Epidermal melanocyte (primary cell): ENCODE data around the gene NCBP3.

Source experiments
- DNase-seq: peaks from one replicate; pipeline ENCODE4 v3.0.0; 2011; ENCODE audit warnings: low spot score; ENCODE audit not compliant: insufficient read length

NCBP3 gene, protein sequence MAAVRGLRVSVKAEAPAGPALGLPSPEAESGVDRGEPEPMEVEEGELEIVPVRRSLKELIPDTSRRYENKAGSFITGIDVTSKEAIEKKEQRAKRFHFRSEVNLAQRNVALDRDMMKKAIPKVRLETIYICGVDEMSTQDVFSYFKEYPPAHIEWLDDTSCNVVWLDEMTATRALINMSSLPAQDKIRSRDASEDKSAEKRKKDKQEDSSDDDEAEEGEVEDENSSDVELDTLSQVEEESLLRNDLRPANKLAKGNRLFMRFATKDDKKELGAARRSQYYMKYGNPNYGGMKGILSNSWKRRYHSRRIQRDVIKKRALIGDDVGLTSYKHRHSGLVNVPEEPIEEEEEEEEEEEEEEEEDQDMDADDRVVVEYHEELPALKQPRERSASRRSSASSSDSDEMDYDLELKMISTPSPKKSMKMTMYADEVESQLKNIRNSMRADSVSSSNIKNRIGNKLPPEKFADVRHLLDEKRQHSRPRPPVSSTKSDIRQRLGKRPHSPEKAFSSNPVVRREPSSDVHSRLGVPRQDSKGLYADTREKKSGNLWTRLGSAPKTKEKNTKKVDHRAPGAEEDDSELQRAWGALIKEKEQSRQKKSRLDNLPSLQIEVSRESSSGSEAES

DNA sequence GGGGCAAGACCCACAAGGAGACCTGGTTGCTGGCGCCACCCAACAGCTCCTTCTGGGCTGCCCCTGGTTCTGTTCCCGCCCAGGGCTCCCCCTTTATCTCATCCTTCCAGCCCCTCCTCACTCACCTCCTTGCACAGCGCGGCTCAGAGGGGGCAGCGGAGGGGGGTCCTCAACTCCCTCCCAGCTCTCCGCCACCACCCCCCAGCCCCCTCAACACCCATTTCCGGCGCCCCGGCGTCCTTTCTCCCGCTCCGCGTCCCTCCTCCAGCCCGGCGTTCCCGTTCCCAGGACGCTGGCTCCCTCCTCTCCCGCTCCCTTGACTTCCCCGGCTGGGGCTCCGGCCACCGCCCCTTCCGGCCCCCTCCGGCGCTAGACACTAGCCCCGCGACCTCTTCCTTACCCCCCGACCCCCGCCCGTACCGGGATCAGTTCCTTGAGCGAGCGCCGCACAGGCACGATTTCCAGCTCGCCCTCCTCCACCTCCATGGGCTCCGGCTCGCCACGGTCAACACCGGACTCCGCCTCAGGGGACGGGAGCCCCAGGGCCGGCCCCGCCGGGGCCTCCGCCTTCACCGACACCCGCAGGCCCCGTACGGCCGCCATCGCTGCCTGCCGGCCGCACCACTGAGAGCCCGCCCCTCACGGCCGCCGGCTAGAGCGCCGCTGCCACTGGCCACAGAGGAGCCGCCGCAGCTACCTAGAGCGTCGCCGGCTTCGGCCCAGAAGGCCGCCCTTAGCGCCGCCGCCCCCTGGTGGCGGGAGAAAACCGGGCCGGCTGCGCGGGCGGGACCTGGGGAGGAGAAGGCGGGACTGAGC lies at the start of gene NCBP3:
TSS of gene NCBP3 (minus strand) at position 626 of the 816 bp plus-strand sequence. CDS start at position 603, 23 bp downstream.
- DNase-seq, result no peak

DNA sequence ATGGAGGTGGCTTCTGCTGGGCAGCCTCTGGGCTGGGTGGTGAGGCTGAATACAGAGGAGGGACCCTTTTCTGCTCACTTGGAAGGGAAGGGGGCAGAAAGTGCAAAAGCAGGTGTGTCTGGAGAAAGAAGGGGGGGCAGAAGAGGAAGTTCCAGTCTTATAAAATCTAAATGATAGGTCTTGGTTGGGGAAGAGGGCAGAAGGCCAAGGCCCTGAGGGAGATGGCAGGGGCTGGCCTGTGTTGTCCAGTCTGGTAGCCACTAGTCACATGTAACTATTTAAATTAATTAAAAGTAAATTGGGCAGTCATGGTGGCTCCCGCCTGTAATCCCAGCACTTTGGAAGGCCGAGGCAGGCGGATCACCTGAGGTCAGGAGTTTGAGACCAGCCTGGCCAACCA lies 49.3 kb upstream of the NCBP3 start:
- DNase-seq, result no peak

DNA sequence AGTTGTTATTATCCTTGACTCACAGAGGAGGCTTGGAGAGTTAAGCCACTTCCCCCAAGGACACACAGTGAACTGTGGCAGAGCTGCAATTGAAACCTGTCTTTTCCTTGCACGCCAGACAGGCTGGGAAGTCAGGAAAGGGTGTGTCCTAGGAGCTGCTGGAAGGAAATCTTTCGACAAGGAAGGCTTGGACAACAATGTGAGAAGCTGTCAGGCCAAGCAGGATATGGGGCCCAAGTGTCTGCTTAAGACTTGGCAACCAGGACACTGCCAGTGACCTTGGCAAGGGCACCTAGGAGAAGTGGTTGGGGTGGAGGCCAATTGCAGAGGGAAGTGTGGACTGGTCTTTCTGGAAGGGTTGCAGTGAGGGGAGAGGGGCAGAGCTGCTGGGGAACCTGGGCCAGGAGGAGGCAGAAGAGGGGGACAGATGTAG lies 48.9 kb upstream of the NCBP3 start:
- DNase-seq, result no peak

DNA sequence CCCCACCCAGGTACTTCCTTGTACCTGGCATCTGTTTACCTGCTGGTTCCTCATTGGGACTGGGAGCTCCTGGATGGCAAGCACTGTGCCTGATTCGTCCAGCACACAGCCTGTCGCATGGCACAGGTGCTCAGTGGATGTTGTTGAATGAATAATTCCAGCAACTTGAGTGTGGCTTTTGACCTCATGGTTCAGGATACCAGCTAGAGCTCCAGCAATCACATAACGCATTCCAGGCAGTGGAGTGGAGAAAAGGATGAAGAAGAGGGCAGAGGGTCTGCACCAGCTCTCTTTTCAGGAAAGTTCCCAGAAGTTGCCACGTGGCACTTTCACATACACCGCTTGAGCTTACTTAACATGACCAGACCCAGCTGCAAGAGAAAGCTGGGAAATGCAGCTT lies 48.1 kb upstream of the NCBP3 start:
- no peak for DNase-seq

DNA sequence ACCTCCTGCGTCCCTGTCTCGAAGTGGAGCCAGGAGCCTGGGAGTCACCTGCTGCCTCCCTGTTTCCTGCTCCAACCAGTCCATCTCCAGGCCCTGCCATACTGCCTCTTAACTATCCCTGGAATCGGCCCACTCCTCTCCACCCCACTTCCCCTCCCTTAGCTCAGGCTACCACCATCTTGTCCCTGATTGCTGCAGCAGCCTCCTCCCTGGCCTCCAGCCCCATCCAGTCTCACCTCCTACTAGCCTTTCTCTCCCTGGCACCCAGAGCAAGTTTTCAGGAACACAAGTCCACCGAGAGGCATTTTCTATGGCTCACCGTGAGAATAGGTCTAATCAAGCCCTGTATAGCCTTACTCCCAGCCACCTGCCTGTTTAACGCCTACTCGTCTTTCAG lies 47.7 kb upstream of the NCBP3 start:
- DNase-seq, result no peak

DNA sequence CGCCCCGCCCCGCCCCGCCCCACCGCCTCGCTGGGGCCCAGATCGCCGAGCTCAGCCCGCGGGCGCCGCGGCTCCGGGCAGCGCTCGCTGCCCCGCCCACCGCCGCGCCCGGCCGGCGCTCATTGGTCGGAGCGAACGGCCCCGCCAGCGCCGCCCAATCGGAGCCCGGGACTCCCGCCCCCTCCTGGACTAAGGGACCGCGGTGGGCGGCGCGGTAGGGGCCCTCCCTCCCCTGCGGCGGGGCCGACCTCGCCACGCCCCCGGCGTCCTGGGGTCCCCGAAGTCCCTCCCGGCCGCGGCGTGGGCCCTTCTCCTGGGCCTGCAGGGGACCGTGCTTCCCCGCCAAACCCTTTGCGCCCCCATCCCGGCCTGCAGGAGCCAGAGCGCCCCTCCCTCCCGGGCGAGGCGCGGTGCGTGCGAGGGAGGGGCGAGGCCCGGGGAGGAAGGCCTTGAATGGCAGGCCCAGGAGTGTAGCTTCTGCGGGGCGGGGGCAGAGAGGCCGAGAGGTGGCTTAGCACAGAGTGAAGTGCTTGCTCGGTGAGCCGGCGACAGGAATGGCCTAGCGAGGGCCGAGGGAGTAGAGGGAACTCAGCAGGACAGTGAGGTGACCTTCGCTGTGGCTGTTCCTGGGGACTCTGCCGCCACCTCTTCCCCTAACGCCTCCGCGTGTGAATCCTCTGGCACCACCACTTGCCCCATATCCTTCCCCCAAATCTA lies 47.1 kb upstream of the NCBP3 start, which contains the start of gene CAMKK1:
TSS of gene CAMKK1 (minus strand) at position 51 of the 717 bp plus-strand sequence. CDS start 7,366 bp downstream, outside the sequence.
- DNase-seq, result peak; percentile 92

DNA sequence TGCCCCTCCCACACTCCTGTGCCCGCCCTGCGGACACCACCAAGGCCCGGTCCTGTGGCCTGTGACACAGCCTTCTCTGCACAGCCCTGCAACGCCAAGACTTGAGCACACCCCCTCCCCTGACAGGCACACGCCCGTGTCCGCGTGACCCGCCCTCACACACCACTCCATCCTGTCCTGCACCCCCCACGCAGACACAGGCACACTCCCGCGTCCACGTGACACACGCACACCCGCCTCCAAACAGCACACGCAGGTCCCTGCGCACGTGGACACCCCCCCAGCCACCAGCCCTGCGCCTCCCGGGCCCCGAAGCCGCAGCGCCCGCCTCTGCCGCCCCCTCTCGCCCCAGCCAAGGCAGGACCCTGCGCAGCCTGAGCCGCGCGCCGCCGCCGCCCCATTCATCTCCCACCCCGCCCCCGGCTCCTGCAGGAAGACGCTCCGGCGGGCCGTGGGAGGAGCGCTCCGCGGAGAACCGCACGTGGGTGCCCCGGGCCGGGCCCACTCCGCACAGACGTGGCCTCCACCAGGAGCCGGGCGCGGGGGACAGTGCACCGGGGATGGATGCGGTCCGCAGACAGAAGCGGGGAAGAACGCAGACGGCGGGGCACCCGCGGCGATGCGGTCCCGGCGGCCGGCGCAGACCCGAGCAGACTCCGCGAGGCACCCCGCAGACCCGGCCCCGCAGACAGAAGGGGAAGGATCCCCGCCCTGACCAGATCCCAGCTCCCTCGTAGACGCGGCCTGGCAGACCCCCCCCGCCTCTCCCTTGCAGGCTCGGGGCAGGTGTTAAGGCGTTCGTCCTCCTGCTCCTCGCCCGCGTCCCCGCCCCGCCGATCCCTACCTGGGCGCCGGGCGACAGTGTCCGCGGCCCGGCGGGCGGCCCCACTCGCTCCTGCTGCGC lies 46.3 kb upstream of the NCBP3 start:
- peak; percentile 84 for DNase-seq

DNA sequence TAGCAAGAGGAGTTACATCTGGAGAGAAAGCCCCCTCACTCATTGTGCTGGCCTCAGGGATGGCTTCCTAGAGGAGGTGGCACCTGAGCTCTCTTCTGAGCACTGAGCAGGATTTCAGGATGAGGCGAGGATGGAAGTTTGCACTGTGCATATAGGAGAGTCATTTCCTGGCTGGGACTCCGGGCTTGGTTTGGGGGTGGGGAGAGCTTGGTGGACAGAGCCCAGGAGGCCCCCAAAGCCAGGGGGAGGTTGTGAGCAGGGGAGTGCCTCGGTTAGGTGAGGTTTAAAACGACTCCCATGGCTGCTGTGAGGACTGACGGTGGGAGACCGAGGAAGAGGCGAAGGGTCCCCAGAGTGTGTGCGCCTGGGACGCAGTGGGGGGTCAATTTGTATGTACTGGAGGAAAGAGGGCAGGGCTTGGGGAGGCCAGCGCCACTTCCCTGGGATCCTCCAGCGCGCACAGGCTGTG lies 45.6 kb upstream of the NCBP3 start:
- DNase-seq, result no peak

DNA sequence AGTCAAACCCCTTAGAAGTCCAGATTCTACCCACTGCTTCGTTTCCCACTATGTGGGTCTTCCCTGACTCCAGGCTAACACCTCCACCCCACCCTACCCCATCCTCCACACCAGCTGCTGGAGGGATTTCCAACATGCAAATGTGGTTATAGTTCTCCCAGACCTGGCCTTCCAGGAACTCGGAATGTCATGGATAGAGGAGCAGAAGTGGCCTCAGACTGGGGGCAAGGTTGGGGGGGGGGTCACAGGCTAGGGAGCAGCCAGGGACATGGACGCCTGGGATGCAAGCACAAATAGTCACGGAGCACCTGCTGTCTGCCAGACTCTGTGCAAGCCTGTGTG lies 44.8 kb upstream of the NCBP3 start:
- DNase-seq, result no peak

DNA sequence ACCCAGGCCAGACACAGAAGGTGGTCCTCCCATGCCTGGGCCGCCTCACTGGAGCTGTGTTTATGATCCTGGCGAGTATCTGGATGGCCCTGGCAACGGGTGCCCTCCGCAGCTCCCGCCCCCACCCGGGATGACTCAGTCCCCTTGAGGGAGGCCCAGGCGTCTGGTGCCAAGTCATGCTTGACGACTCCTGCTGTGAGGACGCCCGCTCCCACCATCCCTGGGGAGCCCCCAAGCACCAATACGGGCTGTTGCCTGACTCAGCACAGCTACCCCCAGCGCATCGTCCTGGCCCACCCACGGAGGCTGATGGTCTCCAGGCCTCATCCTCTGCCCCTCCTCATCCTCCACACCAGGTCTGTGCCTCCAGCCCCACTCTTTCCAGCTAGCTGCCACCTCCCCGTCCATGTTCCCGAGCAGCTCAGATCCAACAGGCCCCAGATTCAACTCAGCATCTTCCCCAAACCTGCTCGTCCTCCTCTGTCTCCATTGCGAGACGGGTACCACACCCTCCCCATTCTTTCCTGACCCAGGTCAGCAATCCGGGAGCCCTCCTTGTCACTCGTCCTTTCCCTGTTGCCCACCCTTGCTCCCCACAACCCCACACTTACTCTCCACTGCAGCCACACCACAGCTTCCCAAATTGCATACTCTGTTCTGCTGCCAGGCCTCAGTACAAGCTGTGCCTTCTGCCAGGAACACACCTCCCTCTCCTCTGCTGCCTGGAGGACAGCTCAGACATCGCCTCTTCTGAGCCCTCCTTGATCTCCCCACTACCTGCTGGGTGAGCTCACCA lies 44.2 kb upstream of the NCBP3 start:
- peak; percentile 78 for DNase-seq

DNA sequence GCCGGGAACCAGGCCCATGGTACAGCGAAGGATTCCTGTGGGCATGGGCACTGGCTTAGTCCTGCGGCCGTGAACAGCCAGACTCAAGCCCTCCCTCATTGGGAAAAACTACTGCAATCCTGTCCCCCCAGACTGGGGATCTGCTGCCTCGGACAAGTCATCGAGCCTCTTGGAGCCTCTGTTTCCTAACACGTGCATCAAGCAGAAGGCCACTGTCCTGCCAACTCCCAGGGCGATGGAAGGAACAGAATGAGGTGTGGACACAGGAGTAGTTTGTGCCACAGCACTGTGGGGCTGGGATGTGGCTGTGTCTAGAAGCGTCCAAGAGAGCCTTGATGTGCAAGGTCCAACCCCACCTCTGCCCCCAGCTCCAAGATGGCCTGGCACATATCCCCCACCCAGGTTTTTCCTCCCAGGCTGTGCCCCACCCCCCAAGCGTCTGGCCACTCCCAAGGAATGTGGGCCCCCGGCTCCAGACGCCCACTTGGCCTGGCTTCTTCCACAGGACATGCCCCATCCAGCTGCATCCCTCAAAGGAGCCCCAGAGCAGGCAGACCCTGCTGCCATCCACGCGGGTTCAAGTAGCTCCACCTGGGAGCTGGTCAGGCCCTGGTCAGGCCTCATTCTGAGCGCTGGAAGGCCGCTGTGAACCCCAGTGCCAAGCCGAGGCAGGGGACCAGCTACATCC lies 43.4 kb upstream of the NCBP3 start:
- no peak for DNase-seq

DNA sequence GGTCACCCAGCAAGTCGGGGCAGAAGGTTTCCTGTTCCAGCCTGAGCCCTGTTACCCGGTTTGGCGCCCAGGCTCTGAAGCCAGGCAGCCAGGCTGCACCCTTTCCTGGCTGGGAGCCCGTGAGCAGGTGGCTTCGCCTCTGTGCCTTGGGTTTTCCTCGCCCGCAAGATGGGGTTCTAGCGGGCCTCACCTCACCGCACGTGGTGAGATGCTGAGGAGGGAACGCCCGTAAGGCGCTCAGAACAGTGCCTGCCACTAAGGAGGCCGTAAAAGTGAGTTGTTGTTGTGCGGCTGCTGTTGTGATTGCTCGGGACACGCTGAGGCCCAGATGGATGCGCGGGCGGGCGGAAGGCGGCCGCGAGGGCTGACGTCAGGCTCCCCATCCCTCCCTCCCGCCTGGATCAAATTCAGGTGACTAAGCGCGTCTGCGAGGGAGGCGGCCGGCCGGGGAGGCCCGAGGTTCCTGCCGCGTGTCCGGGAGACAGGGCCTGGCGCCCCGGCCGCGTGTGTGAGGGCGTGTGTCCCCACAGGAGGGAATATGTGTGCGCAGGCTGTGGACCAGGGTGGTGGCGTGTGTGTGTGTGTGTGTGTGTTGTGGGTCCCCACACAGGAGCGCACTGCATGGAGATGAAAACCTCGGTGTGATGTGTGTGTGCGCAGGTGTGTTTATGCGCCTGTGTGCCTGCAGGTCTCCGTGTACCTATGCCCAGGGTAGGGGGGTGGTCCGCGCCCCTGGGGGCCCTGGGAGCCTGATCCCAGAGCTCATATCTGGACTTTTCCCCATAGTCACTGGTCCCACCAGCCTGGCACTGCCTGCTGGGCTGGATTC lies 42.5 kb upstream of the NCBP3 start:
- peak; percentile 73 for DNase-seq

DNA sequence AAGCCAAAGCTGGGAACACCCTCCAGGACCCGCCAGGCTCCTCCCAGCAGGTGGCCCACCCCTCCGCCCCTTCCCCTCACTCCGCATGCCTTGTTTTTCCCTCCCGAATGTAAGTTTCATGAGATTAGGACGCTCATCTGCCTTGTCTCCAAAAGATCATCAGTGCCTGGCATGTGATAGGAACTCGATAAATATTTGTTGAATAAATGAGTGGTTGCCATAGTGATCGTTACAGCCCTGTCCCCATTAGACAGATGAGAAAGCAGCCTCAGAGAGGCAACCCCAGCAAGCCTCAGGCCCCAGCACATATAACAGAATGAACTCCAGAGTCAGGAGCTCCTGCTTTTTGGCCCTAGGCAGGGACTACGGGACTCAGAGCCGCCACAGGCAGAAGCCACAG lies 41.8 kb upstream of the NCBP3 start:
- DNase-seq, result no peak

DNA sequence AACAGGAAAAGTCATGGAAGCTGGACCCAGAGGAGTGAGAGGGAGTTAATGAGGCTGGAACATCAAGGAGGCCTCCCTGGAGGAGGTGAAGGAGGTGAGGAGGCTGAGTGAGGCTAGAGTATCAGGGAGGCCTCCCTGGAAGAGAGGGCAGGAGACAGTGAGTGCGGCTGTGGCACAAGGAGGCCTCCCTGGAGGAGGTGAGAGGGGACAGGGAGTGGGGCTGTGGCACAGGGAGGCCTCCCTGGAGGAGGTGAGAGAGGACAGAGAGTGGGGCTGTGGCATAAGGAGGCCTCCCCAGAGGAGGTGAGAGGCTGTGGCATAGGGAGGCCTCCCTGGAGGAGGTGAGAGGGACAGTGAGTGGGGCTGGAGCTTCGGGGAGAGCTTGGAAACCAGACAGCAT lies 41.3 kb upstream of the NCBP3 start:
- DNase-seq, result no peak

DNA sequence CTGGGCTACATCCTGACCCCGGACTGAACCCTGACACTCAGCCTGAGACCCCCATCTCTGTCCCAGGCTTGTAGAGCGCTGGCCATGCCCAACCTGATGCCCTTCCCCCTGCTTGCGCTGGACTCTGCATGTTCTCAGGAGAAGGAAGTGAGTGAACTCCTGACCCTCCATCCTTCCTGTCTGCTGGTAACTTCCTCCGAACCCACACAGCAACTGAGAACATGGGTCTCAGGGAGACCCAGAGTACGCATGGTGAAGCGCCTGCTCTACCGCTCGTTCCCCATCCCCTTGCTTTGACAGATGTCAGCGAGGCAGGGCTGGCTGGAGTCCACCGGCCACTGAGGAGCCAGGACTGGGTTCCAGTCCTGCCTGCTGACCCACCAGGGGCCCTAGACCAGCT lies 40.7 kb upstream of the NCBP3 start:
- DNase-seq, result no peak

DNA sequence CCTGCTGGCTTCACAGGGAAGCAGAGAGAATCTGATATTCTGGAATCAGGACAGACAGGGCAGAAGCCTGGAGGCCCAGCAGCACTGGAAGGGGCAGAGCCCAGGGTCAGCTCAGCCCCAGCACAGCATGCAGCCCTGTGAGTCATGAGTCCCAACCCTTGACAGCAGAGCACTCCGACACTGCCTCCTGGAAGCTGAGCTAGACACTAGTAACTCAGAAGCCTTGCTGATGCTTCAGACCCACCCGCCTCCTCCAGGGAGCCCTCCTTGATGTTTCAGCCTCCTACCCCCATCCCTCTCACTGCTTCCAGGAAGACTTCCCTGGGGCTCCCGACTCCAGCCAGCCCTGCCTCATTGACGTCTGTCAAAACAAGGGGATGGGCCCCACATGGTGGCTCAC lies 39.9 kb upstream of the NCBP3 start:
- DNase-seq, result no peak

DNA sequence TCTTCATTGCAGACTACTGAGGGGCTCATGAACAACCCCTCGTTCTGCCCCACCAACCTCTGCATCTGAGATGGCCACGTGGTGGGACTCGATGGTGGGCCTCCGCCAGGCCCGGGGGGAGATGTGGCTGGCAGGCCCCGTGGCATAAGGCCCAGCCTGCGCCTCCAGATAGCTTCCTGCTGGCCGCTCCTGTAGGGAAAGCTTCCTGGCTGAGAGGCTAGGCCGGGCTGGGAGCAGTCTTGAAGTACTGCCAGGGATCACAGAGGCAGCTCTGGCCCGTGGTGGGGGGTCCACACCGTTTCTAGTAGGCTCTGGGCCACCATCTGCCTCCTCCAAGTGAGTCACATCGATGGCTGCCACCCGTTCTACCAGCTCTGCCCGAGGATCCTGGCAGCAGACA lies 39.2 kb upstream of the NCBP3 start:
- DNase-seq, result no peak

DNA sequence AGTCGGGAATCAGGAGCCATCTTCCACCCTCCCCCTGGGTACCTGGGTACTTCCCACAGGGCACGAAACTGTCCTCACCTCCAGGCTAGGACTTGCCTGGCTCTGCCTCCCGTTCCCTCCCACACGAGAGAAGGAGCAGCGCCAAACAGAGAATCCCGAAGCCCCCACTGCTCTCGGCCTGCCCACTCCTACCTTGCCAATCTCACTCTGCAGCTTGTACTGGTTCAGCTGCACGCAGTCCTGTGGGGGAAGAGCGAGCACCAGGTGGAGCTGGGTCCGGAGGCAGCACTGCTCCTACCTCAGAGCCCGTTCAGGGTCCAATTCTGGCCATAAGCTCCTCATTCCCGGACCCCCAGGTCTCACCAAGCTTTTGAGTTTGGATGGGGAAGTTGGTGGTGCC lies 38.1 kb upstream of the NCBP3 start:
- DNase-seq, result no peak
